Spleen (tissue), 7 donors: ENCODE measurements around the gene GDPD5.

Experiments used
- CTCF ChIP-seq, 11 experiments: fragments of 200-600 bp in 7 of 11; fragments of 450-650 bp in 4 of 11; sonication (generic) in 4 of 11; IDR thresholded peaks in 8 of 11; conservative IDR thresholded peaks in 3 of 11; 1 replicate in 7 of 11; 2 replicates in 4 of 11; pipeline versions ENCODE4 v1.4.0 to v1.8.0; 2016 to 2021; ENCODE audit warnings: antibody characterized with exemption in 11 of 11, inconsistent platforms in 4 of 11, mild to moderate bottlenecking in 1 of 11
- POLR2A ChIP-seq, 3 donors: fragments of 450-650 bp; IDR thresholded peaks; one replicate each; pipeline ENCODE4 v1.5.1; 2017; ENCODE audit warnings: antibody characterized with exemption in 3 of 3, mild to moderate bottlenecking in 1 of 3
- donor health status: DM: no; HTN: no; CAD: no; lungs with moderate emphysema.
- donor health status: DM: no; HTN: no; CAD: no.
- donor health status: DM: no; HTN: no; CAD: no.

DNA sequence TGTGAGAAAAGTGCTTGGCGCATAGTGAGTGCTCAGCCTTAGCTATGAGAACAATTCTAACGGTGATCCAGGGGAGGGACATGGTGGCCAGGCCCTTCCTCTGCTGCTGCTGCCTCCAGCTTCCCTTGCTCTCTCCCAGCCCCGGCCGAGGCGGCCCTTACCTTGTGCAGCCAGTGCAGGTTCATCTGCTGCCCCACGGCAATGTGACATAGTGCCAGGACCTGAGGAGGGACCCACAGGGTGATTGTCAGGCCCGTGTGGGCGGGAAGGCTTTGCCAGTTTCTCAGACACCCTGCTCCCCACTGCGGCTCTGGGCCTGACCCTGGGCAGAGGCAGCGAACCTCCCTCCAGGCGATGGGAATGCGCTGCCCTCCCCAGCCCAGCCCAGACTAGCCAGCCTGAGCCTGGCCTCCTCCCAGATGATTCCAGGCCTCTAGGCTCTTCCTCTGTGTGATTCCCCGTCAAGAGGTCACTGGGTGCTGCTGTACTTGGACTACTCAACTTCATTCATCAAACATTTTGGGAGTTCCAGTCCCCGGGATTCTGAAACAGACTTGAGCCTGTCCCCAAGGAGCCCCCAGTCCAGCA lies 69.1 kb downstream of the GDPD5 start:
- no peak for TF ChIP-seq POLR2A (IDR thresholded peaks at IDR 0.05)
- TF ChIP-seq CTCF (IDR thresholded peaks at IDR 0.05 in 8 of 11, conservative IDR thresholded peaks at IDR 0.05 in 3 of 11) = no peak
